GM18520 (cell line): Measurements from ENCODE around the gene URB2.
"Not testable (repeated sequence)": the region's sequence is repeated elsewhere in the genome, so short reads cannot be mapped to it uniquely, and the experiment has no call there.

Experiments
- ATAC-seq: cut with Tn5 transposase; IDR thresholded peaks from one replicate; pipeline ENCODE4 v1.9.1; 2021; ENCODE audit not compliant: unreplicated experiment

URB2 gene

DNA sequence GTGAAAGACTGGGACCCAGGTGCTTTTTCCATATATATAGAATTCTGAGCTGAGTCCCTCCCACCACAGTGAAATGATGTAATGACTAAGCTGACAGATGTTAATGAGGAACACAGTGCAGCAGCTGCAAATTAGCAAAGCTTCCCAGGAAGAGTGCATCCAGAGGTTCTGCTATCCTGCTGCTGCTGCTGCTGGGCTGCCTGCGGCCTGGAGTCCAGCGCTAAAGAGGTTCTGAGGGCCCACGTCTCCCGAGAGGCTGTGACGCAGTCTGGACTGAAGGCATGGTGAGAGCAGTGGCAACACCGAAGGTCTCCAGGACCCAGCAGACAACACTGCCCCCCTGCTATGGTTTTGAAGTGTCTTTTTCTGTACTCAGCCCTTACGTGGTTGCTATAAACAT lies 63.9 kb downstream of the URB2 start:
- no peak for ATAC-seq

DNA sequence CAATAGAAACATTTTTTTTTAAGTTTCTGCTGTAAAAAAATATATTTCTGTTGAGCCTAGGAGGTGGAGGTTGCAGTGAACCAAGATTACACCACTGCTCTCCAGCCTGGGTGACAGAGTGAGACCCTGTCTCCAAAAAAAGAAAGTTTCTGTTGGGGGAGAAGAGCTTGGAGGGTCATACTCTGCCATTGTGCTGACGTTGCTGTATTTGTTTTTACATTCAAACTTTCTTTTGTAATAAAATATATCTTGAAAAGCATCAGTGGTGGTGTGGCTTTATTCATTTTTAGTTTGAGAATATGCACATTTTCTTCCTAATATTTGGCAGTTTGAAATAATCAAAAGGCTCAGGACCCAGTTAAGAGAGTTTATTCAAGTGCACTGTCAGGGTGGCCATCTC lies 64.6 kb downstream of the URB2 start:
- ATAC-seq: no peak

DNA sequence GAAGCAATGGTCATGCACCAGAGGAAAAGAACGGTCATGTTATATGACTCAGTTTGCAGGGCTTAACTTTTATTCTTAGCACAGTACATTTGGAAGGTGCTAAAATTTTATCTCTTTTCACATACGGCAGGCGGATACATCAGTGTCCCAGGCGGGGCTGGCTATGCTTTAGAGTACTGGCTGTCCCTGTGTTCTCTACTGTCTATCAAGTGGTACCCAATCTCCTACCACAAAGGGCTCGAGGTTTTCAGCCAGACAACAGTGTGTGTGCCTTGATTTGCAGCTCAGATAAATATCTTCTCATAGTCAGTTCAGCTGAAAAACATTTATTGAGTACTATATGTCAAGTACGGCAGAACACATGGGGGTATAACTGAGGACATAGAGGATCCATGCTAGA lies 65.3 kb downstream of the URB2 start:
- ATAC-seq: no peak

DNA sequence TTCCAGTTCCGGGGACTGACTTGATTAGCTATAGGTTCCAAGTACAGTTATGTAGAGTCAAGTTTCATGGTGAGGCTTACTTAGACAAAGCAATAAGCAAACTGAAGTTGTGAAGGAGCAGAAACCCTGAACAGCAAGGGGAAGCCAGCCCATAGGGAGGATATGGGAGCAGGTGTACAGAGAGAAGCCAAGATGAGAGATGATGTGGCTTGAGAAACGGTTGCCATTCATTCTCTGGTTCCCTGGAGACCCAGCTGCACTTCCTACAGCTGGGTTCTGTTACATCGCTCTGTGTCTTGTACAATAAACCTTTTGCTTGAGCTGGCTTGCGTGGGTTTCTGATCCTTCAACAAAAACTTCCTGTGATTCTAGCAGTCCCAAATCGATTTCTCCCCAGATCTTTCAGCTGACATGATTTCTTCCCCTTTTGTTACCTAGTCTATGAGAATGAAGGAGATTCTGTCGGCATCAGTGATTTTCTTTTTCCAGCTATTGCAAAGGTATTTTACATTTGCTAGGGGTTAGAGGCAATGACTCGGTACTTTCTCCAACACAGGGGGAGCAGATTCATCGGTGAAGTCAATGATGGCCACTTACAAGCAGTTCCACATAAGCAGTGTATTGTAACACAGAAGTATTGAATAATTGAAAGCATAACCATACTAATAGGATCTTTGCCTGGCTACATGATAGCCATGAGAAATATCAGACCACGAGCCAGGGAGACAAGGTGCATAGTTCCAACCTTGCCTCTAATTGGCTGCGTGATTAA lies 67.3 kb downstream of the URB2 start:
- no peak for ATAC-seq

GRCh38 chr1:229694053-229694693 lies 68.1 kb downstream of the URB2 start:
- no peak for ATAC-seq

DNA sequence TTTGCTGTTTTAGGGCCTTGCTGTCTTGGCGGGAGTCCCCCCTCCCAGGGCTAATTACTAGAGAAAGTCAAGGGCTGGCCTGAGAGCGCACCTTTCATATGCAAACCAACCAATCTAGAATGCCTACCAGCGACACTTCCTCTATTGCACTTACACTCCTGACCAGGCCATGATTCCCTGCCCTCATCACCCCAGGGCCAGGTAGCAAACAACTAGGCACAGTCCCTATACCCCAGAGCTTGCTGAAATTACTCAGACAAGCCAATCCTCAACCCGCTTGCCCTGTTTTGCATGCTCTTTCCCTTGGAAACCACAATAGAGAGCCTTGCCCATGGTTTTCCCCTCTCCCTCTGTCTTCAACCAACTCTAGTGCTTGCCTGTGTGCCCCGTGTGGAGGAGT lies 70.3 kb downstream of the URB2 start:
- ATAC-seq: no peak

DNA sequence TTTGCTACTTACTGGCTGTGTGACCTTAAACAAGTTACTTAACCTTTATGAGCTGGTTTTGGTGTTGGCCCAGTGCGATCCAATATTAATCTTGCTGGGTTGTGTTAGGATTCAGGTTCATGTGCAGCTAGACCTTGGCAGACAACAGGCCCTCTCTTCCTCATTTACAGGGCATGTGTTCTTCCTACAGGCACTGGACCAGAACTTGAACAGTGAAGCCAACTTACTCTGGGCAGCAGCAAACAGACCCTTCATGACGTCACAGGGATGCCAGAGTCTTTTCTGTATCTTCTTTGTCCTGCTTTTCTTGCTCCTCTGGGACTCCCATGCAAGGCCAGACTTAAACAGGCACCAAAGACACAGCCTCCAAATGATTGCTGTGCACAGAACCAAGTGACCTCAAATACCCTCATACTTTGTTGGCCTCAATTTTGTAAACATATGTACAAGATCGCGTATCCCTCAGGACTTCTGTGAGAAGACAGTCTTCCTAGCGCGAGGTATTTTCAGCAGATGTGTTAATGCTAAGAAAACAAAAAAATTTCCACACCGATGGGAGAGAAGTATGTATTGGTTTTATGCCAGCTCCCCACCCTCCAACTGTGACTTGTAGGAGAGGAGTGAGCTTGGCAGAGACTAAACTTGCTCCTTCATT lies 73.7 kb downstream of the URB2 start:
- ATAC-seq: no peak

DNA sequence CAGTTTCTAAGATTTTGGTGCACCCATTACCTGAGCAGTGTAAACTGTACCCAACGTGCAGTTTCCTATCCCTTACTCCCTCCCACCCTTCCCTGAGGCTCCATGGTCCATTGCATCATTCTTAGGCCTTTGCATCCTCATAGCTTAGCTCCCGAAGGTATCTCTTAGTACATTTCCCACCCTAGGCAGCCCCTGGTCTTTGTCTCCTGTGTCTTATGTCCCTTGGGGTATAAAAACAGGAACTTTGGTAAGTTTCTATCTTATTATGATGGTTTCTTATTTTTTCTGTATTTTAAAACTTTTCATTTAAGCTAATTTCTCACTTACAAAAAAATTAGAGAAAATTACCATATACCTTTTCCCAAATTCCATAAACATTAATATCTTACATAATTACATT lies 78.1 kb downstream of the URB2 start:
- ATAC-seq: no peak

- ATAC-seq: not testable (repeated sequence)
Measured at GRCh38 chr1:229705152-229705551, 79.1 kb downstream of the URB2 start.

DNA sequence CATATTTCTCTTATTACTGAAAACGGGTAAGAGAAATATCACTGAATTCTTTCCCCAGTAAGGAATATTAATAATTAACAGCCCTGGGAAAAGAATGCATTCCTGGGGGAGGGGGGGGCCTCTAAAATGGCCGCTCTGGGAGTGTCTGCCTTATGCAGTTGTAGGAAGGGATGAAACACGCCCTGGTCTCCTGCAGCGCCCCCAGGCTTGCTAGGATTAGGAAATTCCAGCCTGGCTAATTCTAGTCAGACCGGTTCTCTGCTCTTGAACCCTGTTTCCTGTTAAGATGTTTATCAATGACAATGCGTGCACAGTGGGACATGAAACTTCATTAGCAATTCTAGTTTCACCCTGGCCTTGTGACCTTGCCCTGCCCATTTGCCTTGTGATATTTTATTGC lies 81.1 kb downstream of the URB2 start:
- ATAC-seq: not testable (repeated sequence)

- no peak for ATAC-seq
Measured at GRCh38 chr1:229709500-229710013, 83.5 kb downstream of the URB2 start.
